HG02588 (cell line): ENCODE measurements around the gene XRCC4.

ENCODE experiments used
- ATAC-seq: cut with Tn5 transposase; IDR thresholded peaks from one replicate; pipeline ENCODE4 v1.9.1; 2021; ENCODE audit warnings: mild to moderate bottlenecking, moderate library complexity; ENCODE audit not compliant: unreplicated experiment

XRCC4 gene

GRCh38 chr5:83169571-83170337 is 92.4 kb downstream of the XRCC4 start:
- no peak for ATAC-seq

- ATAC-seq: no peak
Observed at GRCh38 chr5:83172011-83172410, 94.7 kb downstream of the XRCC4 start.

GRCh38 chr5:83172655-83173054 is 95.3 kb downstream of the XRCC4 start:
- no peak for ATAC-seq

- no peak for ATAC-seq
Observed at GRCh38 chr5:83173826-83174225, 96.5 kb downstream of the XRCC4 start.

- ATAC-seq: no peak
Observed at GRCh38 chr5:83177803-83178202, 100.5 kb downstream of the XRCC4 start.

GRCh38 chr5:83179966-83180365 is 102.6 kb downstream of the XRCC4 start:
- no peak for ATAC-seq

- no peak for ATAC-seq
Observed at GRCh38 chr5:83184534-83184933, 107.2 kb downstream of the XRCC4 start.

- no peak for ATAC-seq
Observed at GRCh38 chr5:83192947-83193346, 115.6 kb downstream of the XRCC4 start.

- ATAC-seq: no peak
Observed at GRCh38 chr5:83197326-83197967, 120.1 kb downstream of the XRCC4 start.

GRCh38 chr5:83199126-83199525 is 121.8 kb downstream of the XRCC4 start:
- ATAC-seq: no peak

- ATAC-seq: no peak
Observed at GRCh38 chr5:83204651-83205050, 127.3 kb downstream of the XRCC4 start.

- no peak for ATAC-seq
Observed at GRCh38 chr5:83209963-83210362, 132.6 kb downstream of the XRCC4 start.

- no peak for ATAC-seq
Observed at GRCh38 chr5:83219077-83219476, 141.7 kb downstream of the XRCC4 start.

- no peak for ATAC-seq
Observed at GRCh38 chr5:83219495-83219894, 142.1 kb downstream of the XRCC4 start.

- no peak for ATAC-seq
Observed at GRCh38 chr5:83220331-83220730, 143.0 kb downstream of the XRCC4 start.

GRCh38 chr5:83222906-83223305 is 145.6 kb downstream of the XRCC4 start:
- ATAC-seq: no peak

GRCh38 chr5:83227611-83228010 is 150.3 kb downstream of the XRCC4 start:
- ATAC-seq: no peak

GRCh38 chr5:83230511-83230910 is 153.2 kb downstream of the XRCC4 start:
- ATAC-seq: no peak

GRCh38 chr5:83244516-83244915 is 167.2 kb downstream of the XRCC4 start:
- no peak for ATAC-seq

GRCh38 chr5:83245037-83245436 is 167.7 kb downstream of the XRCC4 start:
- no peak for ATAC-seq

- ATAC-seq: no peak
Observed at GRCh38 chr5:83246071-83246470, 168.7 kb downstream of the XRCC4 start.

GRCh38 chr5:83249156-83249555 is 171.8 kb downstream of the XRCC4 start:
- ATAC-seq: no peak

GRCh38 chr5:83251849-83252248 is 174.5 kb downstream of the XRCC4 start:
- no peak for ATAC-seq
